Endothelial cell (in vitro differentiated cells): Measurements from ENCODE around the gene HAUS3. TPM values are rescaled to one million over a fixed set of nuclear protein-coding genes. Genes with fewer than 3 reads are reported as not detected.

ENCODE experiments used
- DNase-seq: peaks from one replicate; pipeline ENCODE4 v3.0.0; 2021; ENCODE audit warnings: low spot score
- H3K27ac Mint-ChIP-seq: one replicate; pipeline ENCODE4 v1.8.0; 2021; ENCODE audit warnings: mixed read lengths, inconsistent platforms; ENCODE audit not compliant: unreplicated experiment
- H3K27me3 Mint-ChIP-seq: one replicate; pipeline ENCODE4 v1.8.0; 2021; ENCODE audit warnings: mild to moderate bottlenecking, moderate library complexity, mixed read lengths, inconsistent platforms; ENCODE audit not compliant: unreplicated experiment
- H3K36me3 Mint-ChIP-seq: one replicate; pipeline ENCODE4 v1.8.0; 2021; ENCODE audit warnings: mild to moderate bottlenecking, low read depth, mixed read lengths, inconsistent platforms; ENCODE audit not compliant: unreplicated experiment
- H3K4me1 Mint-ChIP-seq: one replicate; pipeline ENCODE4 v1.8.0; 2021; ENCODE audit warnings: mild to moderate bottlenecking, mixed read lengths, inconsistent platforms; ENCODE audit not compliant: unreplicated experiment
- H3K4me3 Mint-ChIP-seq: one replicate; pipeline ENCODE4 v1.8.0; 2021; ENCODE audit warnings: mild to moderate bottlenecking, mixed read lengths, inconsistent platforms; ENCODE audit not compliant: unreplicated experiment
- H3K9me3 Mint-ChIP-seq: one replicate; pipeline ENCODE4 v1.8.0; 2021; ENCODE audit warnings: mixed read lengths, inconsistent platforms; ENCODE audit not compliant: unreplicated experiment
- CTCF ChIP-seq: fragments of 200-600 bp; sonication (generic); IDR thresholded peaks from one replicate; pipeline ENCODE4 v1.5.0; 2021; ENCODE audit warnings: antibody characterized with exemption; ENCODE audit not compliant: unreplicated experiment
- total RNA-seq: library from RNA; stranded (reverse); fragmentation: NEBNext Ultra II Directional; extraction: Animal tissue kit (Norgen Biotek cat#: 25700); gene quantifications from one replicate; pipeline ENCODE4 v1.2.1, GENCODE V29; 2021; ENCODE audit not compliant: unreplicated experiment

Gene HAUS3
- total RNA-seq, 1 donor from 2014 or later: 16.2 TPM

GRCh38 chr4:2194496-2194895 is 47.4 kb downstream of the HAUS3 start:
- TF ChIP-seq CTCF: no peak
- H3K9me3 Mint-ChIP-seq: no peaks in the 10 kb centered on the region
- H3K4me1 Mint-ChIP-seq: peaks cover 8% of the 10 kb centered on the region
- no peak overlapping the region for H3K4me3 Mint-ChIP-seq
- H3K27me3 Mint-ChIP-seq: no peaks in the 10 kb centered on the region
- no peaks in the 10 kb centered on the region for H3K36me3 Mint-ChIP-seq
- no peak overlapping the region for H3K27ac Mint-ChIP-seq
- DNase-seq: no peak

- no peak for TF ChIP-seq CTCF
- H3K9me3 Mint-ChIP-seq: no peaks in the 10 kb centered on the region
- no peak overlapping the region for H3K27ac Mint-ChIP-seq
- no peaks in the 10 kb centered on the region for H3K27me3 Mint-ChIP-seq
- DNase-seq: no peak
- no peak overlapping the region for H3K4me3 Mint-ChIP-seq
- no peaks in the 10 kb centered on the region for H3K36me3 Mint-ChIP-seq
- H3K4me1 Mint-ChIP-seq: peaks cover 8% of the 10 kb centered on the region
These were observed 48.6 kb downstream of the HAUS3 start for GRCh38 chr4:2193326-2193725.

GRCh38 chr4:2186865-2187172 is 55.1 kb downstream of the HAUS3 start:
- TF ChIP-seq CTCF: no peak
- Mint-ChIP-seq H3K9me3 (no peaks in the 10 kb centered on the region), H3K27ac (no peak overlapping the region), H3K4me1 (no peaks in the 10 kb centered on the region), H3K27me3 (no peaks in the 10 kb centered on the region), H3K36me3 (no peaks in the 10 kb centered on the region), H3K4me3 (no peak overlapping the region)
- no peak for DNase-seq

GRCh38 chr4:2186133-2186864 is 55.6 kb downstream of the HAUS3 start:
- peak; percentile 17 for DNase-seq
- Mint-ChIP-seq H3K27ac (no peak overlapping the region), H3K9me3 (no peaks in the 10 kb centered on the region), H3K36me3 (no peaks in the 10 kb centered on the region), H3K27me3 (no peaks in the 10 kb centered on the region), H3K4me3 (no peak overlapping the region), H3K4me1 (no peaks in the 10 kb centered on the region)
- TF ChIP-seq CTCF: peak; percentile 24

- no peaks in the 10 kb centered on the region for H3K36me3 Mint-ChIP-seq
These were observed 58.5 kb downstream of the HAUS3 start for GRCh38 chr4:2183394-2183793.

More at GRCh38 chr4:2183394-2183793, 58.5 kb downstream of the HAUS3 start:
- DNase-seq: no peak
- no peaks in the 10 kb centered on the region for H3K27me3 Mint-ChIP-seq
- no peak for TF ChIP-seq CTCF
- H3K27ac Mint-ChIP-seq: no peak overlapping the region
- no peaks in the 10 kb centered on the region for H3K4me1 Mint-ChIP-seq
- no peak overlapping the region for H3K4me3 Mint-ChIP-seq
- no peaks in the 10 kb centered on the region for H3K9me3 Mint-ChIP-seq
